Measurements from ENCODE around the gene LYSMD4.

DNA sequence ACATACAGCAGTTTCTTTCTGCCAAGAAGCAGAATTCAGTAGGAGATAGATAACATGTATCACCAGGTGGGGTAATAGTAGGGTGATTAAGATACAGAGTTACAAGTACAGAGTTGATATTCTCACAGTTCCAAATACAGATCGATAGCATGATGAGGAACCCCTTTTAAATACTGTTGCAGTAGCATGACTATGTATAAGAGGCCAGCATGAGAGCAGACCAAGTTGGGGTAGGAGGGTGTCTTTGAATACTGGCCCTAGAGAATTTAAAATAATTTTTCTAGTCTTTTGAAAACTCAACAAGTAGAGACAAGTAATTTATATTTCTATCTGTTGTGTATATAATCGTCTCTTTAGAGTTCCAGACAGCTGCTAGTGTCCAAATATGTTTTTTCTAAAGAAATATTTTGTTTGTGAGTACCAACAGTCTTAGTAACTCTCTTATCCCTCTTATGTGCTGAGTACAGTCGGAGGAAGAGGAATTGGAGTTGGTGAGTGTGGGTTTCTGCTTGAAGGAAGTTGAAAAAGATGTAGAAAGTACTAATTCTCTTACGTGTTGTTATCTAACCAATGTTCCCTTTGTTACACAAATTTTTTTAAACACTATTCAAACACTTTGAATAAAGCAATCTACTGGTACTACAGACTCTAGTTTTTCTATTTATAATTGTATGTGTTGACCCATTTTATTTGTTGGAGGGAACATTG lies 30.2 kb downstream of the LYSMD4 start:
- TF ChIP-seq, protein P1, sequence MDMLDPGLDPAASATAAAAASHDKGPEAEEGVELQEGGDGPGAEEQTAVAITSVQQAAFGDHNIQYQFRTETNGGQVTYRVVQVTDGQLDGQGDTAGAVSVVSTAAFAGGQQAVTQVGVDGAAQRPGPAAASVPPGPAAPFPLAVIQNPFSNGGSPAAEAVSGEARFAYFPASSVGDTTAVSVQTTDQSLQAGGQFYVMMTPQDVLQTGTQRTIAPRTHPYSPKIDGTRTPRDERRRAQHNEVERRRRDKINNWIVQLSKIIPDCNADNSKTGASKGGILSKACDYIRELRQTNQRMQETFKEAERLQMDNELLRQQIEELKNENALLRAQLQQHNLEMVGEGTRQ (IDR thresholded peaks at IDR 0.05; ENCODE audit: low read length), result no peak
- TF ChIP-seq CTCF (IDR thresholded peaks at IDR 0.05; ENCODE audit: control extremely low read depth in 1 of 3, insufficient read depth in 1 of 3, low read depth in 1 of 3, low read length in 3 of 3) (no peak), CEBPB (IDR thresholded peaks at IDR 0.05; ENCODE audit: low read depth, low read length) (no peak), RXRA (IDR thresholded peaks at IDR 0.05; ENCODE audit: insufficient read depth, low read depth, low read length) (no peak), EP300 (IDR thresholded peaks at IDR 0.05; ENCODE audit: borderline replicate concordance in 1 of 2, low read depth in 2 of 2, low read length in 2 of 2) (no peak), ATF3 (IDR thresholded peaks at IDR 0.05; ENCODE audit: insufficient read depth, low read depth, low read length) (no peak), NRF1 (IDR thresholded peaks at IDR 0.05; ENCODE audit: low read depth, low read length) (no peak), CREB1 (IDR thresholded peaks at IDR 0.05) (no peak), JUN (IDR thresholded peaks at IDR 0.05; ENCODE audit: low read depth, low read length) (no peak)

Data from H1 (cell line).